PFSK-1 (cell line): Measurements from ENCODE around the gene KRTAP12-3.

ENCODE experiments used
- FOXP2 ChIP-seq: optimal IDR thresholded peaks from 2 replicates; pipeline ENCODE3; 2011; ENCODE audit warnings: borderline replicate concordance, control low read depth, inconsistent platforms; ENCODE audit not compliant: insufficient read depth; ENCODE audit errors: extremely low read length, extremely low read depth
- POLR2AphosphoS5 ChIP-seq: IDR thresholded peaks from 2 replicates; pipeline ENCODE4 v1.6.1; 2012; ENCODE audit warnings: low read depth, mild to moderate bottlenecking, control low read depth, low read length, moderate library complexity
- SIN3A ChIP-seq: IDR thresholded peaks from 2 replicates; pipeline ENCODE4 v1.6.1; 2012; ENCODE audit warnings: mild to moderate bottlenecking, low read length, moderate library complexity, borderline replicate concordance; ENCODE audit not compliant: insufficient read depth
- TAF1 ChIP-seq: IDR thresholded peaks from 2 replicates; pipeline ENCODE4 v1.6.1; 2012; ENCODE audit warnings: low read length, control low read depth, borderline replicate concordance; ENCODE audit not compliant: insufficient read depth
- TF ChIP-seq, protein P1 (sequence below), 2 experiments: IDR thresholded peaks; 2 replicates each; pipeline versions ENCODE4 v1.6.1 to v1.8.0; 2011 to 2012; ENCODE audit warnings: low read depth in 2 of 2, low read length in 2 of 2, control low read depth in 1 of 2, inconsistent platforms in 1 of 2, mild to moderate bottlenecking in 1 of 2, moderate library complexity in 1 of 2; ENCODE audit not compliant: insufficient read depth in 1 of 2

The KRTAP12-3 gene

DNA sequence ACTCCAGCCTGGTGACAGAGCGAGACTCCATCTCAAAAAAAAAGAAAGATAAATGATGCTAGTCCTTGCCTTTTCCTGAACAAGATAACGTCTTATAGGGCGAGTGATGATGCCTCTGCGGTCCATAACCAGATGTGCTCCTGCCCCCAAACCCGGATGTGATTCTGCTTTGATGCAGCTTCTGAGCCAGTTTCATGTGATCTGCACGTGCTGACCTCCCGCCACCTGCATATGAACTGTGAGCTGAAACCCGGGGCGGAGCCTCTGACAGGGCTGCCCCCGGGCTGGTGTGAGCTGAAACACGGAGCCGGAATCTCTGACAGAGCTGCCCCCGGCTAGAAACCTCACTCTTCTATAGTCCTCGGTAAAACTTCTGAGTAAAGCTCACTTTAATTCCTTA lies 4.6 kb upstream of the KRTAP12-3 start:
- TF ChIP-seq SIN3A (no peak), POLR2AphosphoS5 (no peak), FOXP2 (no peak), TAF1 (no peak)
- TF ChIP-seq, protein P1, sequence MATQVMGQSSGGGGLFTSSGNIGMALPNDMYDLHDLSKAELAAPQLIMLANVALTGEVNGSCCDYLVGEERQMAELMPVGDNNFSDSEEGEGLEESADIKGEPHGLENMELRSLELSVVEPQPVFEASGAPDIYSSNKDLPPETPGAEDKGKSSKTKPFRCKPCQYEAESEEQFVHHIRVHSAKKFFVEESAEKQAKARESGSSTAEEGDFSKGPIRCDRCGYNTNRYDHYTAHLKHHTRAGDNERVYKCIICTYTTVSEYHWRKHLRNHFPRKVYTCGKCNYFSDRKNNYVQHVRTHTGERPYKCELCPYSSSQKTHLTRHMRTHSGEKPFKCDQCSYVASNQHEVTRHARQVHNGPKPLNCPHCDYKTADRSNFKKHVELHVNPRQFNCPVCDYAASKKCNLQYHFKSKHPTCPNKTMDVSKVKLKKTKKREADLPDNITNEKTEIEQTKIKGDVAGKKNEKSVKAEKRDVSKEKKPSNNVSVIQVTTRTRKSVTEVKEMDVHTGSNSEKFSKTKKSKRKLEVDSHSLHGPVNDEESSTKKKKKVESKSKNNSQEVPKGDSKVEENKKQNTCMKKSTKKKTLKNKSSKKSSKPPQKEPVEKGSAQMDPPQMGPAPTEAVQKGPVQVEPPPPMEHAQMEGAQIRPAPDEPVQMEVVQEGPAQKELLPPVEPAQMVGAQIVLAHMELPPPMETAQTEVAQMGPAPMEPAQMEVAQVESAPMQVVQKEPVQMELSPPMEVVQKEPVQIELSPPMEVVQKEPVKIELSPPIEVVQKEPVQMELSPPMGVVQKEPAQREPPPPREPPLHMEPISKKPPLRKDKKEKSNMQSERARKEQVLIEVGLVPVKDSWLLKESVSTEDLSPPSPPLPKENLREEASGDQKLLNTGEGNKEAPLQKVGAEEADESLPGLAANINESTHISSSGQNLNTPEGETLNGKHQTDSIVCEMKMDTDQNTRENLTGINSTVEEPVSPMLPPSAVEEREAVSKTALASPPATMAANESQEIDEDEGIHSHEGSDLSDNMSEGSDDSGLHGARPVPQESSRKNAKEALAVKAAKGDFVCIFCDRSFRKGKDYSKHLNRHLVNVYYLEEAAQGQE (IDR thresholded peaks at IDR 0.05; ENCODE audit: insufficient read depth in 1 of 2, low read depth in 2 of 2, low read length in 2 of 2) = no peak

DNA sequence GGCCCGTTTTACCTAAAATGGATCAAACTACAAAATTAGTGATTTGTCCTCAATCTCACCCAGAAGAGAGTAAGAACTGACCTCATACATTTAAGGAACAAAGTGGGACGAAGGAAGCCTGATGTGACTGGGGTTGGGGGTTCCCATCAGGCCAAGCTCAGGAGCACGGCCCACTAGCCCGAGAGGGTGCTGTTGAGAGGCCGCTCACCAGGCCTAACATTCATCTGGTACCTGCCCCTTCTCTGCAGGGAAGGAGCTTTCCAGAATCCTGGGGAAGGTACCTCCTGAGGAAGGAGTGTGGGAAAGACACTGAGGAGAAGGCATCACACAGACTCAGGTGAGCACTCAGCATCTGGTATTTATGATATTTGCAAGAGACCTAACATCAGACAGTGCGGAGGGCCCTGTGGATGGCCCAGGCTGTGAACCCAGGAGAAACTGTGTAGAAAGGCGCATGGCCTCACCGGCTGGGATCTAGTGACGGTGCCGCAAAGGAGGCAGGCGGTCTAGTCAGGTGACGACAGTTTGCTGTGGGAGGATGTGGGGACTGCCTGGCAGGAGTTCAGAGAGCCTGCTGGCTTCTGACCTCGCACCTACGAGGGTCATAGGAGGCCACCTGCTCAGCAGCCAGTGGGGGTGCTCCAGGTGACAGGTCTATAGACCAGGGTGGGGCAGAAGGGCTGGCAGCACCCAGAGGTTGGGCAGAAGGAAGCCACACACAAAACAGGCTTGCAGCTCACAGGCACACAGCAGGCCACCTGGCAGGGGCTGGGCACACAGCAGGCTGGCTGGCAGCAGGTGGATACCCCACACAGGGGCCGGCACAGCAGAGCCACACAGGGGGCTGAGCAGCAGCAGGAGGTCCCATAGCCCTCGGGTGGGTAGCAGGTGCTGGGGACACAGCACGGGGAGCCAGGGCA lies 3.8 kb upstream of the KRTAP12-3 start:
- TF ChIP-seq TAF1 (no peak), FOXP2 (no peak)
- TF ChIP-seq, protein P1 (IDR thresholded peaks at IDR 0.05; ENCODE audit: insufficient read depth in 1 of 2, low read depth in 2 of 2, low read length in 2 of 2) = no peak

DNA sequence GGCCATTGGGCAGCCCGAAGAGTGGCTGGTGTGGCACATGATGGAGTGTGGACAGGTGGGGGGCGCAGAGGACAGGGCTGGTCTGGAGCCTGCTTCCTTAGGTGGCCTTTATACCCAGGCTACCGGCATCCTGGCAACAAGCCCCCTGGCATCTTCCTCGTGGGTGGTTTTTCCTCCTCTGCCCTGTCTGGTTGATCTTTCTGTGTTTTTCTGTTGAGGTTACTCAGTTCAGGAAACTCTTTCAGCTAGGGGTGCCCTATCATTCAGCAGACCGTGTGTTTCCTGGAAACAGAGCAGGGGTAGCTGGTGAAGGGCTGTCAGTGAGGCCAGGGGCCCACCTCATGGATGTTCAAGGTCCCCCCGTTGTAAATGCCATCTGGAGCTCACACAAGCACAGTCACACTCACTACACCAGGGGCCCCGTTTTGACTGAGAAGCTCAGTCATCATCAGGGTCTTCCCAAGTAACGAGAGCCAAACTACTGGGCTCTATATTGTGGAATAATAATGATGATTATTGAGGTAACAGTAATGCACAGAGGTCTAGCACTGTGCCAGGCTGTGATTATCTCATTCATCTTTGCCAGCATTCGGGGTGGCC lies 3.1 kb upstream of the KRTAP12-3 start, which contains the start of gene KRTAP12-4:
KRTAP12-4 (minus strand) TSS at position 84 of the 600 bp plus-strand sequence; CDS start at position 39, 45 bp downstream.
- TF ChIP-seq FOXP2 = no peak
- TF ChIP-seq, protein P1 (IDR thresholded peaks at IDR 0.05; ENCODE audit: insufficient read depth in 1 of 2, low read depth in 2 of 2, low read length in 2 of 2) = no peak
- TF ChIP-seq POLR2AphosphoS5 = no peak
- TF ChIP-seq TAF1 = no peak
- TF ChIP-seq SIN3A = no peak

DNA sequence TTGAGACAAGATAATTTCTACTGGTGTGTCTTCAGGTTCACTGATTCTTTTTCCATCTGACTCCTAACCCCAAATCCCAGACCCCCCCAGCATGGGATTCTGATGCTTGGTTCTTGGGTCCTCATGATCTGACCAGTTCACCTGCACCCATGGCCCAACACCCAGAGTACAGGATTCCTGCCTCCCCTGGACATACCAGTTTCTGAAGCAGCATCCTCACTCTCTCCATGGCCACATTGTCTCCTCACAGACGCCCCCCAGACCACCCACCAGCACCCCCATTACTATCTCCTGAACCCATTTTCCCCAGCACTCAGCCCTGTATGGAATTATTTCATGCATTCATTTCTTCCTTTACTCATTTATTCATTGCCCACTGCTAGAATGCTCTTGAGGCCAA lies 864 bp upstream of the KRTAP12-3 start:
- TF ChIP-seq, protein P1 (IDR thresholded peaks at IDR 0.05; ENCODE audit: insufficient read depth in 1 of 2, low read depth in 2 of 2, low read length in 2 of 2) = no peak
- TF ChIP-seq POLR2AphosphoS5 (no peak), SIN3A (no peak), TAF1 (no peak), FOXP2 (no peak)
